GM19328 (cell line): ENCODE results near the gene EXD2.
"Not testable (repeated sequence)": the region's sequence is repeated elsewhere in the genome, so short reads cannot be mapped to it uniquely, and the experiment has no call there.

ENCODE experiments used
- ATAC-seq: cut with Tn5 transposase; IDR thresholded peaks from one replicate; pipeline ENCODE4 v1.9.1; 2021; ENCODE audit warnings: mild to moderate bottlenecking, moderate library complexity; ENCODE audit not compliant: unreplicated experiment

The EXD2 gene

DNA sequence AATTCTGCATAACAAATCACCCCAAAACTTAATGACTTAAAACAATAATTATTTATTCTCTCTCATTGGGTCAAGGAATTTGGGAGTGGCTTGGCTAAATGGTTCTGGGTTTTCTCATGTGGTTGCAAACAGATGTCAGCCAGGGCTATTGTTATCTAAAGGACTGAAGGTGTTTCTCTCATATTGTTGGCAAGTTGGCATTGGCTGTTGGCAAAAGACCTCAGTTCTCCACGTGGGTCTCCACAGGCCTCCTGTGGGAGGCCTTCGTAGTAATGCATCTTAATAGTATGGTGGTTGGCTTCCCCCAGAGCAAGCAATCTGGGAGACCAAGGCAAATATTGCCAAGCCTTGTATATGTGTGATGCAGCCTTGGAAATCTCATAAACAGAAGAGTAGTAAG is 83.0 kb downstream of the EXD2 start:
- ATAC-seq: no peak

DNA sequence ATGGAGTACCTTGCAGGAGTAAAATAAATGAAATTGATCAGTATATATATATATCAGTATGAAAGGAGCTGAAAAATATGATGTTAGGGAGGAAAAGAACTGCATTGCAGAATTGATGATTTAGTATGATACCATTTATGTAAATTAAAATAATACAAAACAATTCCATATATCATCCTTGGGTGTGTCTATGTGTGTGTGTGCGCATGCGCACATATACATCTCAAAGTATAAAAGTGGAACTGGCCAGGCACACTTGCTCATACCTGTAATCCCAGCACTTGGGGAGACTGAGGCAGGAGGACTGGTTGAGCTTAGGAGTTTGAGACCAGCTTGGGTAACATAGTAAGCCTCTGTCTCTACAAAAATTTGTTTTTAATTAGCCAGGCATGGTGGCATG is 84.0 kb downstream of the EXD2 start:
- ATAC-seq: no peak

DNA sequence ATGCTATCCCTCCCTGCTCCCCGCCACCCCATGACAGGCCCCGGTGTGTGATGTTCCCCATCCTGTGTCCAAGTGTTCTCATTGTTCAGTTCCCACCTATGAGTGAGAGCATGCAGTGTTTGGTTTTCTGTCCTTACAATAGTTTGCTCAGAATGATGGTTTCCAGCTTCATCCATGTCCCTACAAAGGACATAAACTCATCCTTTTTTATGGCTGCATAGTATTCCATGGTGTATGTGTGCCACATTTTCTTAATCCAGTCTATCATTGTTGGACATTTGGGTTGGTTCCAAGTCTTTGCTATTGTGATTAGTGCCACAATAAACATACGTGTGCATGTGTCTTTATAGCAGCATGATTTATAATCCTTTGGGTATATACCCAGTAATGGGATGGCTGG is 86.1 kb downstream of the EXD2 start:
- not testable (repeated sequence) for ATAC-seq

DNA sequence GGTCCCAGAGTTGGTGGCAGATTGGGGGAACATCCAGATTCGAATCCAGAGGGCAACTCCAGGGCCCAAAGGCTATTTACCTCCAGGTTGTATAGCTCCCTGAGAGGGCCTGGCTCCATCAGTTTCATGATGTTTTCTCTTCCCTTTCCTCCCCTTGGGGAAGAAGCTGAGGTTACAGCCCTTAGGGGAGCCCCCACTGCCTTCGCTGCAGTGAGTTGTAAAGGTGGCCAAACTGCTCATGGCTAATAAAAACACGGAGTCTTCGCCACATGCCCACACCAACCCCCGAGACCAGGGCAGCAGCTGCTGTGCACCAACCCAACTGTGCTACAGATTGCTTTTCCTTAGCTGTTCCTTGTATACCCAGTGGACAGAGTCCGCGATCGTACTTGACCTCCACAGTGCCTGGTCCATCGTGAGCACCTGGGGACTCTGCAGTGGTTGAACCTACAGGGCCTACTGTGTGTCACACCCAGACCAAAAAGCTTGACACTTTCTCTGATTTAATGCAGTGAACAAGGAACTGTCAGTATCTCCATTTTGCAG is 89.5 kb downstream of the EXD2 start:
- ATAC-seq: no peak

DNA sequence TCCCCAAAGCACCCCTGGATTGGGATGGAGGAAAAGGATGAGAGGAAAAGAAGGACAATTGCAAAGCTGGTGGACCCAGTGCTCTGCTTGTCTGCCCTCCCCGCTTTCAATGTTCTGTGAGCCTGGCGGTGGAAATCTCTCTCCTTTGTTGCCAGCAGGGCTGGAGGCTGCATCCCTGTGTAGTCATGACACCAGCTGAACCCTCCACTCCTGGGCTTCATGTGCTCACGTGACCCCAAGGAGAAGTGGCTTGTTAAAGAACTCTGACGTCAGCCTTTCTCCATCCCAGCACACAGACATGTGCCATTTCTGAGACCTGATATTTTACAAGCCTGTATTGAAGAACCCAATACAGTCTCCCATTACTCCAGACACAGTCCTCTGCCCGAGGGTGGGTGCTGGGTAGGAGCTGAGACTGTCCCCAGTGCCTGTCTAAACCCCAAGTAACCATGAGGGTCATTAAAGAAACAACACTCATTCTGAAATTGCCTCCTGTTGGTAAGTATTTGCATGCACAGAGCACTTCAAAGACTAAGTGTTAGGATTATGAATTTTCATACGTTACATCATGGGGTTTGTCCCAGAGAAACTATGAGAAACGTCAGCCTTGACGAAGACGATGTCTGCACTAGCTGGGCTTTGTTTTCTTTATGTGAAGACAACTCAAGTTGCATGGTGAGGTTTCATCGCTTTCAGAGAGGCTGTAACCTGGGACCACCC is 90.3 kb downstream of the EXD2 start:
- no peak for ATAC-seq

GRCh38 chr14:69282448-69282847 is 91.2 kb downstream of the EXD2 start:
- no peak for ATAC-seq

DNA sequence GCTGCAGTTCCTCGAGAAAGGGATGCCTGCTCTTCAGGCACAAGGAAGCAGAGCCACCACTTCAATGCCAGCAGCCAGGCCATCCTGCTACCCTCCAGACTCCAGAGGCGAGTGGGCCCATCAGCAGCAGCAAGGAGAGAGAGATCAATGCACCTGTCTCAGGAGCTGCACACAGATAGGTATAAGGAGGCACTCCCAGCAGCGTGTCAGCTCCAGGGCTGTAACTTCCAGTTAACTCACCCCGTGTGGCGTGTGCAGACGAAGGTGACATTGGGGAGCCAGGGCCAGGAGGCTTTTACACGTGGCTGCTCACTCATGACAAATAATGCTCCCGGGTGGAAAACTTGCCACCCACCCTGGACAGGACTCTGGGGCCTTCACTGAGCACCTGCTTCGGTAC is 92.9 kb downstream of the EXD2 start:
- ATAC-seq: no peak

GRCh38 chr14:69285661-69286255 is 94.5 kb downstream of the EXD2 start:
- ATAC-seq: no peak

- no peak for ATAC-seq
Measured at GRCh38 chr14:69287098-69288010, 96.1 kb downstream of the EXD2 start.

- ATAC-seq: no peak
Measured at GRCh38 chr14:69288011-69288771, 96.9 kb downstream of the EXD2 start.

- no peak for ATAC-seq
Measured at GRCh38 chr14:69288956-69289705, 97.8 kb downstream of the EXD2 start.

DNA sequence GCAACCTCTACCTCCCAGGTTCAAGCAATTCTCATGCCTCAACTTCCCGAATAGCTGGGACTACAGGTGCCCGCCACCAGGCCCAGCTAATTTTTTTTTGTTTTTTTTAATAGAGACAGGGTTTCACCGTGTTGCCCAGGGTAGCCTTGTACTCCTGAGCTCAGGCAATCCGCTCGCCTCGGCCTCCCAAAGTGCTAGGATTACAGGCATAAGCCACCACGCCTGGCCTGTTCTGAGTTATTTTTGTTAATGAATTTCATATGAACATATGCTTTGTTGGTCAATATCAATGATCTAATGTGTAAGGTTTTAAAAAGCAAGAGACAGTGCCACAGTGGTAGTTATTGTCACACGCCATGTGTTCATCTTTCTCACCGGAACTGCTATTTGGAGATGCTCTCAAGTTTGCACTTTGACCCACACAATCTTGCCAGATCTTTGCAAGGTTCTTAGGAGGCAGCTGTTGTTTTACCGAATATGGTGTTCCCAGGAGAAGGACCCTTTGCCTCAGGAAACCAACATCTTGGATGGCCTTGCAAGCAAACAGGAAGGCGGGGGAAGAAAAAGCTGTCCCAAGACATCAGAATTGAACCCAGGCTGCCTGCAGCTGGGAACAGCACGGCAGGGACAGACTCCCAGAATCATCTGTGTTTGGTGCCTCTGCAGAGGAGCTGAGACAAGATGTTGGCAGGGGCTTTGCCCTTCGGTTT is 98.7 kb downstream of the EXD2 start:
- ATAC-seq: no peak

DNA sequence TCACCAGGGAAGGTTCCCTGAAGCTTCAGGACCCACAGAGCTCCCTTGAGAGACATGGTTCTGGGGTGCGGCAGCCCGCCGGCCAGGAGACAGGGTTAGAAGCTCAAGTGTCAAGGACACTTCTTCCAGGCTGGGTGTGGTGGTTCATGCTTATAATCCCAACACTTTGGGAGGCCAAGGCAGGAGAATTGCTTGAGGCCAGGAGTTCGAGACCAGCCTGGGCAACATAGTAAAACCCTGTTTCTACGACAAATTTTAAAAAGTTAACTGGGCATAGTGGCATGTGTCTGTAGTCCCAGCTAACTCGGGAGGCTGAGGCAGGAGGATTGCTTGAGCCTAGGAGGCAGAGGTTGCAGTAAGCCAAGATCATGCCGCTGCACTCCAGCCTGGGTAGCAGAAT is 99.6 kb downstream of the EXD2 start:
- not testable (repeated sequence) for ATAC-seq

GRCh38 chr14:69291396-69291795 is 100.1 kb downstream of the EXD2 start:
- no peak for ATAC-seq

GRCh38 chr14:69291891-69292561 is 100.7 kb downstream of the EXD2 start:
- ATAC-seq: no peak
